Ureter (tissue), 1 donor: ENCODE data around the gene PIK3R1. TPM values are rescaled to one million over a fixed set of nuclear protein-coding genes. Genes with fewer than 3 reads are reported as not detected.
A peak's percentile ranks its signal among the peaks of the same experiment; 100 is the strongest.

Experiments
- DNase-seq: peaks from one replicate; pipeline ENCODE4 v3.0.0-alpha.2; 2020; ENCODE audit warnings: low spot score
- total RNA-seq: library from RNA; stranded (reverse); gene quantifications from one replicate; pipeline ENCODE4 v1.2.4, GENCODE V29; 2023
- donor health status: DM: yes; HTN: yes; CAD: no.

The PIK3R1 gene
- total RNA-seq, 1 donor from 2014 or later = 185 TPM

- no peak for DNase-seq
These were observed 81.3 kb downstream of the PIK3R1 start for GRCh38 chr5:68296895-68297294.

- DNase-seq = no peak
These were observed 82.1 kb downstream of the PIK3R1 start for GRCh38 chr5:68297656-68298055.

- no peak for DNase-seq
These were observed 82.9 kb downstream of the PIK3R1 start for GRCh38 chr5:68298479-68298878.

- DNase-seq = no peak
These were observed 83.5 kb downstream of the PIK3R1 start for GRCh38 chr5:68299105-68299504.

GRCh38 chr5:68299575-68299974, 84.0 kb downstream of the PIK3R1 start:
- no peak for DNase-seq

GRCh38 chr5:68303038-68303738, 87.6 kb downstream of the PIK3R1 start:
- DNase-seq = no peak

- DNase-seq = no peak
These were observed 88.3 kb downstream of the PIK3R1 start for GRCh38 chr5:68303754-68304420.

- no peak for DNase-seq
These were observed 89.0 kb downstream of the PIK3R1 start for GRCh38 chr5:68304421-68305052.

GRCh38 chr5:68305223-68305870, 89.8 kb downstream of the PIK3R1 start:
- no peak for DNase-seq

GRCh38 chr5:68306361-68307014, 90.9 kb downstream of the PIK3R1 start:
- peak; percentile 56 for DNase-seq

GRCh38 chr5:68313336-68313735, 97.8 kb downstream of the PIK3R1 start:
- no peak for DNase-seq

- DNase-seq = no peak
These were observed 98.9 kb downstream of the PIK3R1 start for GRCh38 chr5:68314465-68314864.

- no peak for DNase-seq
These were observed 100.2 kb downstream of the PIK3R1 start for GRCh38 chr5:68315679-68316271.

GRCh38 chr5:68316469-68316868, 100.9 kb downstream of the PIK3R1 start:
- no peak for DNase-seq

GRCh38 chr5:68317646-68318045, 102.1 kb downstream of the PIK3R1 start:
- no peak for DNase-seq

GRCh38 chr5:68318955-68319705, 103.6 kb downstream of the PIK3R1 start:
- DNase-seq = no peak

GRCh38 chr5:68319706-68320412, 104.3 kb downstream of the PIK3R1 start:
- no peak for DNase-seq

GRCh38 chr5:68320413-68320986, 104.9 kb downstream of the PIK3R1 start:
- DNase-seq = no peak

- DNase-seq = no peak
These were observed 109.6 kb downstream of the PIK3R1 start for GRCh38 chr5:68325065-68325580.
